Stimulated activated CD8-positive, alpha-beta memory T cell treated with anti-CD3 and anti-CD28 coated beads, Interleukin-4, amount 100 ng/mL, for 48 hours (primary cell): ENCODE data around the gene COL25A1.
"Not testable (repeated sequence)": the region's sequence is repeated elsewhere in the genome, so short reads cannot be mapped to it uniquely, and the experiment has no call there.

Experiments used
- DNase-seq: peaks from one replicate; pipeline ENCODE4 v3.0.0-alpha.2; 2020

COL25A1 gene

DNA sequence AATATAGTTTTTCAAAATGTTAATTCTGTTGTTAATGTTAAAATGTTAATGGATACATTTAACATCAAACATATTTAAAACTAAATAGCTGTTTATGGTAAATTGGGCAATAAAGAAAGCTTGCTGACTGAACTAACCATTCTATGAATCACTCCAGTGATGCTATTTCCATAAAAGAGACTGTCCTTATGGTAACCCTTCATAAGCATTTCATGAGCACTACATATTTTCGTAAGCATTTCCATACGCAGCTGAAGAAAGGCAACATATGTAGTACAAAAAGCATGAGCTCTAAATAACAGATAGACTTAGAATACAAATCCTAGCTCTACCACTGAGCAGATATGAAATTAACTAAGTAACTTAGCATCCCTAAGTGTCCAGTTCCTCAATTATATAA lies 188.9 kb downstream of the COL25A1 start:
- no peak for DNase-seq

DNA sequence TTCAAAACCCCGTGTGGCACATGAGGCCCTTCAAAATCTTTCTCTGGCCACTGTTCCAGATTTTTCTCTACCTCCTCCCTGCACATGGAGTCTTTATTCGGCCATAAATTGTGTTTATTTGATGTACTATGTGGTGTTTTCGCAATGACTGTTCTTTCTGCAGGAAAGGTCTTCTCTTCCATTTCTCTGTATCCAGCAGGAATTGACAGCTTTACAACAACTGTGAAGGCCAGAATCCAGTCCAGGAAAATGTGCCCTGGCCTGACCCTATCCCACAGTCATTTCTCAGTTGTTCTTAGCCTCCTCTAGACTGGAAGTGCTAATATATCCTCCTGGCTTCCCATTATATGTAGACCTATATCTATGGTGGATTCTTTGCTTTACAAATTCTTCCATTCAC lies 191.4 kb downstream of the COL25A1 start:
- no peak for DNase-seq

DNA sequence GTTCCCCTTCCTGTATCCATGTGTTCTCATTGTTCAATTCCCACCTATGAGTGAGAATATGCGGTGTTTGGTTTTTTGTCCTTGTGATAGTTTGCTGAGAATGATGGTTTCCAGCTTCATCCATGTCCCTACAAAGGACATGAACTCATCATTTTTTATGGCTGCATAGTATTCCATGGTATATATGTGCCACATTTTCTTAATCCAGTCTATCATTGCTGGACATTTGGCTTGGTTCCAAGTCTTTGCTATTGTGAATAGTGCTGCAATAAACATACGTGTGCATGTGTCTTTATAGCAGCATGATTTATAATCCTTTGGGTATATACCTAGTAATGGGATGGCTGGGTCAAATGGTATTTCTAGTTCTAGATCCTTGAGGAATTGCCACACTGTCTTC lies 194.2 kb downstream of the COL25A1 start:
- not testable (repeated sequence) for DNase-seq

GRCh38 chr4:109094056-109094455 lies 208.4 kb downstream of the COL25A1 start:
- DNase-seq = no peak

GRCh38 chr4:109091727-109092409 lies 210.6 kb downstream of the COL25A1 start:
- no peak for DNase-seq

GRCh38 chr4:109083911-109084310 lies 218.5 kb downstream of the COL25A1 start:
- DNase-seq = no peak

DNA sequence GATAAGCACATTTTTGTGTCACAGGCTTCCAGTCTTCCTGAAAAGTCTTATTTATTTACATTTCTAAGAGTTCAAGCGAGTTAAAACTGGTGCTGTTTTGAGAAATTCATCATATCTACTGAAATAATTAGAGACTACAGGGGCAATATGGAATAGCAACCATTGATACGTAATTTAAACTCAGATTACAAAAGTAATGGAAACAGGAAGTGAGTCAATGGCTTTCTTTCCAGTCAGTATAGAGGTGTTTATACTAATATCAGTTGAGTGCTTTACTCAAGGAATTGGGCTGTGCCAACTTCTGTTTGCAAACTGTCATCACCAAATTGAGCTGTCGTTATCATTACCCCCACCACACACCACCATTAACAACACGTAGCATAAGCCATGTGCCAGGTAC lies 222.7 kb downstream of the COL25A1 start:
- DNase-seq = no peak

DNA sequence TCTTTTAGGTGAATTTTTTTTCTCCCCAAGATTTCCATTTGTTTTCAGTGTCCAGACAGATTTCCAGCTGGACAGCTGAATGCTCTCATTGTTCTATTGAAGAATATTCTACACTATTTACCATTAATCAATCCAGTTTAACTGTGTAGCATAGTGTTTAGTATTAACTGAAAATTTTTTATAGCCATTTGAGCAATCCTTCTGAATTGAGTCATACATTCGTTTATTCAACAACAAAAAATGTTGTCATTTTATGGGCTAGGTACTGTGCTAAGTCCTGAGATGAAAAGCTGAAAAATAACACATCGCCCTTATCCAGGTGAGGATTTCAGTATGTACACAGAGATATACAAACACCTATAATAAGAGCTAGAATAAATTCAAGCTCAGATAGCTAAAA lies 223.3 kb downstream of the COL25A1 start:
- DNase-seq = no peak

GRCh38 chr4:109078724-109079123 lies 223.7 kb downstream of the COL25A1 start:
- DNase-seq = no peak

DNA sequence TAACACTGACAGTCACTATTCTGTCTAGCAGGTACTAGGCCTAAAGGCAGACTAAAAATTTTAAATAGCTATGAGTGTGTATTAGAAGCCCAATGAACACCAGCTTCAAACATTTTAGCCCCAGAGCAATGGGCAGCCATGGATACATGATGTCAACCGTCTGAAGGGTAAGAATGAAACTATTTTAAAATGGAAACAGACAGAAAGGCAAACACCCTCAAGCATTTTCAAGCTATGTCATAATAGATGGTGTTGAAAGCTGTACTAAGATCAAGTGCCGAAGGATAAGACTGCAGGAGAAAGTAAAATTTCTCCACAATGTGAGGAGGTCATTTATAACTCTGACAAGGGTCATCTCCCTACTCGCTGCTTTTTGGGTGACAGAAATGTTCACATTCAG lies 225.0 kb downstream of the COL25A1 start:
- no peak for DNase-seq

DNA sequence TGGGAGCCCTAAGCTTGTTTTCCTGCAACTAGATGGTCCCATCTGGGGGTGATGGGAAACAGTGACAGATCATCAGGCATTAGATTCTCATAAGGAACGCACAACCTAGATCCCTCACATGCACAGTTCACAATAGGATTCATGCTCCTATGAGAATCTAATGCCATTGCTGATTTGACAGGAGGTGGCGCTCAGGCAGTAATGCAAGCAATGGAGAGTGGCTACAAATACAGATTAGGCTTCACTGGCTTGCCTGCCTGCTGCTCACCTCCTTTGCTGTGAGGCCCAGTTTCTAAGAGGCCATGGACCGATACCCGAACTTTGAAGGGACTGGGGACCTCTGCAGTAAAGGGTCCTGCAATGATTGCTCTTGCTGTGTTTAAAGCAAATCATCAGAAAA lies 225.7 kb downstream of the COL25A1 start:
- not testable (repeated sequence) for DNase-seq

GRCh38 chr4:109075621-109076020 lies 226.8 kb downstream of the COL25A1 start:
- no peak for DNase-seq

GRCh38 chr4:109072595-109072994 lies 229.9 kb downstream of the COL25A1 start:
- no peak for DNase-seq

- not testable (repeated sequence) for DNase-seq
Observed at GRCh38 chr4:109070677-109071076, 231.8 kb downstream of the COL25A1 start.

DNA sequence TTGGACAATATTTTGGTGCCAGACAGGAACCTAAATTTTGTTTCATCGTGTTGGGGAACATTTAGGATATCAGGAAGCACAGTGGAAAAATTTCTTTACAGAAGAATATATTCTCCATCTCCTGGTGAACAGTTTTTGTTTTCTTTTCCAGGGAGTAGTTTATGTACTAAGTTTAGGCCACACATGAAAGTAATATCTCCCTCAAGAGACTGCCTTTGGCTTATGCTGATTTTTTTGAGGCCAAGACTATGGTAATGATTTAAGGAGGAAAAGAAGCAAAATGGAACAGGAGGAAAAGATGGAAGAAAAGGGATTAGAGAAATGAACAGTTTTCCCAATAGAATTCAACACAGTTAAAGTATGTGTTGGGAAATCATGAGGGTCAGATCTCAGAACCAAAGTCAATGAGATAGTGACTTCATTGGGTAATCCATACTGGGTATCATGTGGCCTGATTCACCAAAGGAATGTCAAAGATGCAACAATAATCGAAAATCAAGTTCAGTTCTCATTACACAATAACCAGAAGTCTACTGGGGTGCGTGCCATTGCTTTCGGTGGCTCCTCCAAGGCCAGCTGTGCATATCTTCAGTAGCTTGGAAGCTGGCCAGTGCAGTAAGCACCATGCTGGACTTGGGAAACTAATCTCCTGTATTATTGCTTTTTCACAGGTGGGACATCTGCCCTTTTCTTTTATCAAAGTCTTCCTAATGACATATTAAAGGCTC lies 234.8 kb downstream of the COL25A1 start:
- no peak for DNase-seq

- no peak for DNase-seq
Observed at GRCh38 chr4:109065006-109065405, 237.5 kb downstream of the COL25A1 start.

- DNase-seq = no peak
Observed at GRCh38 chr4:109053257-109053656, 249.2 kb downstream of the COL25A1 start.

- DNase-seq = no peak
Observed at GRCh38 chr4:109052821-109053220, 249.6 kb downstream of the COL25A1 start.

- no peak for DNase-seq
Observed at GRCh38 chr4:109051054-109051453, 251.4 kb downstream of the COL25A1 start.

DNA sequence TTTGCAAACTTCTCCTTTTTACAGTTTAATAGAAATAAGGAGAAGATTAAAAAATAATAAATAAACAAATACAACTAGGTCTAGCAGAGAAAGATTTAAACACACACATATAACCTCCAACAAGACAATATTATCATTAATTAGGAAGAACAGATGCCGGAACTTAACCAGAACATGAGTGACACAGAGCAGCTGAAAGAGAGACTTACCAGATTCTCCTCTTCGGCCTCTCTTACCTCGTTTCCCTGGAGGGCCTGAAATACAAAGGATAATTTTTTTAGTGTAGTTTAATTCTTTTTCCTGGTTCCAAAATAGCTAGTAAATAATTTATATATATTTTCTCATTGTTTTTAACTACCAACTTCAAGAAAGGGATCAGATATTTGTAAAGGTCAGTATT lies 252.5 kb downstream of the COL25A1 start:
- DNase-seq = no peak

- no peak for DNase-seq
Observed at GRCh38 chr4:109046471-109047201, 255.8 kb downstream of the COL25A1 start.

- DNase-seq = no peak
Observed at GRCh38 chr4:109044431-109044830, 258.0 kb downstream of the COL25A1 start.

DNA sequence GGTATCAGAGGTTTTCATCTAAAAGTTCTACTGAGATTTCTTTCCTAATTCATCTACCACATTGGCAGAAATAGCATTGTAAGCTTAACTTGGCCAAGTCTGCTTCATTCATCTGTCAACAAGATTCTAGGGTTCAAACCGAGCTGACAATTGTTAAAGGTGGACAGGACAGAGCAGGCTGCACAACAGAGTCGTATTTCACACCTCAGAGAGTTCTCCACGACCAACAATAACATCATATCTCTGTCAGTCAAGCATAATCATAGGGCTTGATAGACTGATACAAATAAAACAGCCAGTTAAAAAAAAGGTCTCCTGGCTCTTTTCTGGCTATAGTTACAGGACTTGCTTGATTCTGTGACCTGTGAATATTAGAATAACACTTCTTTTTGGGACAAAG lies 259.2 kb downstream of the COL25A1 start:
- DNase-seq = no peak
